HCT116 (cell line): ENCODE data around the gene CAPZB. TPM values are rescaled to one million over a fixed set of nuclear protein-coding genes. Genes with fewer than 3 reads are reported as not detected.

ENCODE experiments used
- ATAC-seq: fragments of 200-7000 bp; cut with Tn5 transposase; 2 replicates; pipeline ENCODE4 v1.9.1; 2020; ENCODE audit warnings: mild to moderate bottlenecking, moderate library complexity
- BruUV-seq: library from RNA; stranded (reverse); fragments of 400-500 nt; replicated peaks from 2 replicates; lab custom pipeline; 2021; lab: Mats Ljungman, UMichigan
- CTCF ChIA-PET: fragments of 300-600 bp; sonication (Branson Sonifier 250); formaldehyde crosslinking; loops from one replicate; lab custom pipeline; 2021; ENCODE audit warnings: antibody characterized with exemption; lab: Charles Lee
- POLR2A ChIA-PET: fragments of 300-600, 350-600 bp; sonication (Branson Sonifier 250); formaldehyde crosslinking; loops from one replicate; lab custom pipeline; 2021; ENCODE audit warnings: antibody characterized with exemption; lab: Charles Lee
- RAD21 ChIA-PET, 2 experiments: fragments of 300-600 bp; sonication (Branson Sonifier 250); formaldehyde crosslinking; loops; one replicate each; lab custom pipeline; 2023; ENCODE audit warnings: low total read pairs in 2 of 2; ENCODE audit not compliant: uncharacterized antibody in 2 of 2, unreplicated experiment in 2 of 2, low non-redundant PET in 1 of 2; lab: Charles Lee
- DNase-seq: peaks from one replicate; pipeline ENCODE4 v3.0.0-alpha.2; 2010; ENCODE audit warnings: low read depth, low spot score
- H2AFZ ChIP-seq: fragments of 200-600 bp; shearing (Covaris generic), sonication (generic); 2 replicates; pipeline ENCODE4 v1.6.1; 2017; ENCODE audit warnings: low read depth, mixed run types, mixed read lengths, antibody characterized with exemption, low read length; ENCODE audit not compliant: poor library complexity, severe bottlenecking
- H3K27ac ChIP-seq: 2 replicates; pipeline ENCODE4 v1.5.1; 2012; ENCODE audit warnings: low read depth, low read length
- H3K27me3 ChIP-seq: fragments of 200-600 bp; sonication (generic); 2 replicates; pipeline ENCODE4 v1.6.1; 2016; ENCODE audit warnings: mixed run types, low read length, mixed read lengths; ENCODE audit not compliant: insufficient read depth
- H3K36me3 ChIP-seq, 2 experiments: fragments of 200-500 bp in 1 of 2; fragments of 200-600 bp in 1 of 2; sonication (Bioruptor generic) in 1 of 2; sonication (generic) in 1 of 2; 2 replicates each; pipeline versions ENCODE4 v1.5.1 to v1.6.1; 2014 to 2016; ENCODE audit warnings: low read length in 2 of 2, inconsistent platforms in 1 of 2, mixed read lengths in 1 of 2, mixed run types in 1 of 2; ENCODE audit not compliant: insufficient read depth in 2 of 2, control insufficient read depth in 1 of 2
- H3K4me1 ChIP-seq, 2 experiments: fragments of 200-600 bp in 1 of 2; sonication (generic) in 1 of 2; 2 replicates each; pipeline versions ENCODE4 v1.5.1 to v1.6.1; 2012 to 2017; ENCODE audit warnings: low read length in 2 of 2, inconsistent platforms in 1 of 2, mild to moderate bottlenecking in 1 of 2, mixed read lengths in 1 of 2, mixed run types in 1 of 2, moderate library complexity in 1 of 2; ENCODE audit not compliant: insufficient read depth in 2 of 2, control insufficient read depth in 1 of 2
- H3K4me2 ChIP-seq: fragments of 200-600 bp; sonication (generic); 2 replicates; pipeline ENCODE4 v1.6.1; 2017; ENCODE audit warnings: mixed run types, low read length, mixed read lengths
- H3K4me3 ChIP-seq, 2 experiments: fragments of 200-600 bp in 1 of 2; sonication (generic) in 1 of 2; replicated peaks in 1 of 2; 2 replicates each; pipeline ENCODE4 v1.5.1; 2011 to 2016; ENCODE audit warnings: low read length in 2 of 2, control low read depth in 1 of 2, low read depth in 1 of 2, mild to moderate bottlenecking in 1 of 2, mixed read lengths in 1 of 2, mixed run types in 1 of 2
- H3K79me2 ChIP-seq: fragments of 200-600 bp; sonication (generic); 2 replicates; pipeline ENCODE4 v1.6.1; 2017; ENCODE audit warnings: mild to moderate bottlenecking, mixed run types, low read length, moderate library complexity, mixed read lengths; ENCODE audit not compliant: insufficient read depth
- H3K9ac ChIP-seq: fragments of 200-600 bp; sonication (generic); 2 replicates; pipeline ENCODE4 v1.6.1; 2016; ENCODE audit warnings: low read length, mixed read lengths
- H3K9me2 ChIP-seq: fragments of 200-600 bp; sonication (generic), shearing (Covaris generic); 2 replicates; pipeline ENCODE4 v1.6.1; 2017; ENCODE audit warnings: mixed run types, mild to moderate bottlenecking, moderate library complexity; ENCODE audit not compliant: insufficient read depth
- H3K9me3 ChIP-seq, 2 experiments: fragments of 200-500 bp in 1 of 2; fragments of 200-600 bp in 1 of 2; sonication (Bioruptor generic) in 1 of 2; sonication (generic) in 1 of 2; 2 replicates each; pipeline ENCODE4 v1.6.1; 2014 to 2017; ENCODE audit warnings: low read length in 2 of 2, mixed read lengths in 2 of 2, inconsistent platforms in 1 of 2, low read depth in 1 of 2, mild to moderate bottlenecking in 1 of 2, mixed run types in 1 of 2, moderate library complexity in 1 of 2; ENCODE audit not compliant: control insufficient read depth in 1 of 2, insufficient read depth in 1 of 2
- H4K20me1 ChIP-seq: fragments of 200-600 bp; sonication (generic), shearing (Covaris generic); 2 replicates; pipeline ENCODE4 v1.6.1; 2017; ENCODE audit warnings: mixed run types, mild to moderate bottlenecking, moderate library complexity; ENCODE audit not compliant: insufficient read depth
- EZH2 ChIP-seq: fragments of 200-600 bp; sonication (generic); IDR thresholded peaks from 2 replicates; pipeline ENCODE4 v1.6.1; 2017; ENCODE audit warnings: antibody characterized with exemption, mixed run types
- EZH2phosphoT487 ChIP-seq: fragments of 200-600 bp; IDR thresholded peaks from 2 replicates; pipeline ENCODE4 v1.6.1; 2018; ENCODE audit warnings: antibody characterized with exemption, borderline replicate concordance
- RAD21 ChIP-seq: IDR thresholded peaks from 2 replicates; pipeline ENCODE4 v1.6.1; 2012; ENCODE audit warnings: low read depth, mild to moderate bottlenecking
- TCF7L2 ChIP-seq: IDR thresholded peaks from 2 replicates; pipeline ENCODE4 v1.7.0; 2011; ENCODE audit warnings: borderline replicate concordance, inconsistent platforms; ENCODE audit not compliant: insufficient read depth, insufficient read length; ENCODE audit errors: extremely low read depth
- YY1 ChIP-seq: IDR thresholded peaks from 2 replicates; pipeline ENCODE4 v1.6.1; 2011; ENCODE audit warnings: low read length, low read depth, moderate library complexity, mild to moderate bottlenecking; ENCODE audit not compliant: insufficient replicate concordance; ENCODE audit errors: extremely low read depth
- ZNF274 ChIP-seq: fragments of 200-500 bp; sonication (Bioruptor generic); IDR thresholded peaks from 2 replicates; pipeline ENCODE4 v1.6.1; 2014; ENCODE audit warnings: mild to moderate bottlenecking, low read depth, low read length, inconsistent platforms
- intact Hi-C: fragments of 100-400 bp; cut with micrococcal nuclease; formaldehyde crosslinking; loops from 2 replicates; pipeline ENCODE4 v1.10.0; 2022
- total RNA-seq: library from RNA; stranded (reverse); gene quantifications from one replicate; pipeline ENCODE4 v1.2.1, GENCODE V29; 2021; ENCODE audit not compliant: unreplicated experiment
- TF ChIP-seq, protein P1 (sequence below): IDR thresholded peaks from 2 replicates; pipeline ENCODE4 v1.6.1; 2012; ENCODE audit warnings: low read depth

CAPZB gene
- total RNA-seq, 1 experiment from 2014 or later = 203 TPM

DNA sequence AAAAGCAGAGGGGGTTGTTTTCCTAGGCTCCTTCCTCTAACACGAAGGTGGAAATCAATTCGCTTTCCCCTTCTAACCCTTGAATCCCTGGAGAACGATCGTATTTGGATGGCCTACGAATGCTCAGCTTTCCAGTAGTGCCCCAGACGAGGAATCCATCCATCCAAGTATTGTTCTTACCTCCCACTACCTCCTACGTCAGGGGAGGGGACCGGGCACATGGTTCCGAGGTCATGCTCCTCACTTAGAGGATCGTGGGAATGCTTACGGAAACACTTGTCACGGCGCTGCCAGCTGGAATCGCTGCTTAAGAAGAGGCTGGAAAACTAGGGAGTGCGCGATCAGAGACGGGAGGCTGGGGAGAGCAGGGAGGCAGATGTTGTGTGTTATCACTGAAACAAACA lies 47.4 kb downstream of the CAPZB start:
- H3K9ac ChIP-seq = no peak overlapping the region
- ChIA-PET POLR2A (no interaction called here), RAD21 (no interaction called here), CTCF (interaction anchor here (1.2 kb wide), 1 partner anchor 144 kb away, joined by 3 read pairs; no protein-coding TSS in a partner anchor)
- peaks cover 19% of the 10 kb centered on the region; the same call in 1 of the 2 replicates for H4K20me1 ChIP-seq
- intact Hi-C loops = loop anchor here (5.0 kb wide), 1 partner anchor 214 kb away; no protein-coding TSS in a partner anchor
- ATAC-seq = no peak
- H3K79me2 ChIP-seq = peaks cover 96% of the 10 kb centered on the region
- peaks cover 15 to 36% of the 10 kb centered on the region in 2 experiments for H3K4me1 ChIP-seq
- H3K9me2 ChIP-seq = no peaks in the 10 kb centered on the region
- DNase-seq = no peak
- 0 out of 4 replicates have a peak, but pooled peaks cover 0 to 10% of the 10 kb centered on the region in 2 experiments for H3K36me3 ChIP-seq
- no peak overlapping the region for H3K4me2 ChIP-seq
- no peak overlapping the region for H3K4me3 ChIP-seq
- H3K27me3 ChIP-seq = no peaks in the 10 kb centered on the region
- H2AFZ ChIP-seq = no peak overlapping the region
- no TSS peak for BruUV-seq
- no peak overlapping the region for H3K27ac ChIP-seq
- TF ChIP-seq EZH2phosphoT487 = no peak
- no peak for TF ChIP-seq TCF7L2
- no peaks in the 10 kb centered on the region for H3K9me3 ChIP-seq

DNA sequence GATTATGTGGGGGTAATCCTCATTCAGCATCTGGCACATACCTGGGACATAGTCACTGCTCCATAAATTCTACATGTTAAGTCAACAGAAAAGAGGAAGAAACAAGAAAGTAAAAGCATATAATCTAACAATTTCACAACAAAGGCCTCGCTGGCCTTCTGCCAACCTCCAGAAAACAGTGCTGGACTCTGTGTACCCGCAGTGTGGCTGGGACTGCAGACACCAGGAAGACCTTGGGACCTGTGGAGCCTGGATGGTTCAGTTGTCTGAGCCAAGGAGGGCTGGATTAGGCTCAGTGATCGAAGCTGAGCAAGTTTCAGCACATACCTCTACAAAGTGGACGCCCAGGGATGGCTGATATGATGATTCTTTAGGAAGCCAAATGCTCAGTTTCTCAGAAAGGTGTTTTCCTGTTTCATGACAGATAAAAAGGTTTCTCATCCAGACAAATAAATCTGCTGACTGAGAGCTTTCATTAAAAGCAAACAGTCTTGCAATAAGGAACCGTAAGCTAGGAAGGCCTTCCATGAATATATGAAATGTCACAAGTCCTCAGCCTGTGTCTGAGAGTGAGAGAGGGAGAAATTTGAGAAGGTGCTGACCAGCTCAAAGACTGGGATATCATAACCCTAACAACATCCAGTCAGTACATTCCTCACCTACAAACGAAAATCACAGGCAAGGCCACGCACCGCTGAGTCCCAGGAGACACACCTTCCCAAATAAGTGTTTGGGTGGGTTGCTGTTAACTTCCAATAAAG lies 48.4 kb downstream of the CAPZB start:
- intact Hi-C loops = loop anchor here (5.0 kb wide), 1 partner anchor 215 kb away; no protein-coding TSS in a partner anchor
- H3K9me2 ChIP-seq = no peaks in the 10 kb centered on the region
- no peak for TF ChIP-seq EZH2
- TF ChIP-seq ZNF274 = no peak
- no peak for TF ChIP-seq YY1
- TF ChIP-seq RAD21 = no peak
- TF ChIP-seq, protein P1, sequence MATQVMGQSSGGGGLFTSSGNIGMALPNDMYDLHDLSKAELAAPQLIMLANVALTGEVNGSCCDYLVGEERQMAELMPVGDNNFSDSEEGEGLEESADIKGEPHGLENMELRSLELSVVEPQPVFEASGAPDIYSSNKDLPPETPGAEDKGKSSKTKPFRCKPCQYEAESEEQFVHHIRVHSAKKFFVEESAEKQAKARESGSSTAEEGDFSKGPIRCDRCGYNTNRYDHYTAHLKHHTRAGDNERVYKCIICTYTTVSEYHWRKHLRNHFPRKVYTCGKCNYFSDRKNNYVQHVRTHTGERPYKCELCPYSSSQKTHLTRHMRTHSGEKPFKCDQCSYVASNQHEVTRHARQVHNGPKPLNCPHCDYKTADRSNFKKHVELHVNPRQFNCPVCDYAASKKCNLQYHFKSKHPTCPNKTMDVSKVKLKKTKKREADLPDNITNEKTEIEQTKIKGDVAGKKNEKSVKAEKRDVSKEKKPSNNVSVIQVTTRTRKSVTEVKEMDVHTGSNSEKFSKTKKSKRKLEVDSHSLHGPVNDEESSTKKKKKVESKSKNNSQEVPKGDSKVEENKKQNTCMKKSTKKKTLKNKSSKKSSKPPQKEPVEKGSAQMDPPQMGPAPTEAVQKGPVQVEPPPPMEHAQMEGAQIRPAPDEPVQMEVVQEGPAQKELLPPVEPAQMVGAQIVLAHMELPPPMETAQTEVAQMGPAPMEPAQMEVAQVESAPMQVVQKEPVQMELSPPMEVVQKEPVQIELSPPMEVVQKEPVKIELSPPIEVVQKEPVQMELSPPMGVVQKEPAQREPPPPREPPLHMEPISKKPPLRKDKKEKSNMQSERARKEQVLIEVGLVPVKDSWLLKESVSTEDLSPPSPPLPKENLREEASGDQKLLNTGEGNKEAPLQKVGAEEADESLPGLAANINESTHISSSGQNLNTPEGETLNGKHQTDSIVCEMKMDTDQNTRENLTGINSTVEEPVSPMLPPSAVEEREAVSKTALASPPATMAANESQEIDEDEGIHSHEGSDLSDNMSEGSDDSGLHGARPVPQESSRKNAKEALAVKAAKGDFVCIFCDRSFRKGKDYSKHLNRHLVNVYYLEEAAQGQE = no peak
- TF ChIP-seq, all 23 proteins: peak for 0
- DNase-seq (no peak), ATAC-seq (no peak)
- no peak overlapping the region for H3K27ac ChIP-seq
- H3K27me3 ChIP-seq = no peaks in the 10 kb centered on the region
- no peak overlapping the region for H2AFZ ChIP-seq
- ChIA-PET POLR2A (no interaction called here), CTCF (interaction anchor here (1.2 kb wide), 1 partner anchor 145 kb away, joined by 3 read pairs; no protein-coding TSS in a partner anchor), RAD21 (no interaction called here)
- H4K20me1 ChIP-seq = peaks cover 19% of the 10 kb centered on the region; the same call in 1 of the 2 replicates
- no peak overlapping the region for H3K4me3 ChIP-seq
- no peak overlapping the region for H3K9ac ChIP-seq
- BruUV-seq = no TSS peak
- no peak overlapping the region for H3K4me2 ChIP-seq
- H3K4me1 ChIP-seq = peaks cover 15 to 26% of the 10 kb centered on the region in 2 experiments
- peaks cover 96% of the 10 kb centered on the region for H3K79me2 ChIP-seq
- H3K9me3 ChIP-seq = no peaks in the 10 kb centered on the region
- 0 out of 4 replicates have a peak, but pooled peaks cover 0 to 10% of the 10 kb centered on the region in 2 experiments for H3K36me3 ChIP-seq
